GM19023 (cell line): ENCODE results near the gene CERS6.

Source experiments
- ATAC-seq: cut with Tn5 transposase; IDR thresholded peaks from one replicate; pipeline ENCODE4 v1.9.1; 2021; ENCODE audit warnings: mild to moderate bottlenecking, moderate library complexity; ENCODE audit not compliant: unreplicated experiment

CERS6 gene

DNA sequence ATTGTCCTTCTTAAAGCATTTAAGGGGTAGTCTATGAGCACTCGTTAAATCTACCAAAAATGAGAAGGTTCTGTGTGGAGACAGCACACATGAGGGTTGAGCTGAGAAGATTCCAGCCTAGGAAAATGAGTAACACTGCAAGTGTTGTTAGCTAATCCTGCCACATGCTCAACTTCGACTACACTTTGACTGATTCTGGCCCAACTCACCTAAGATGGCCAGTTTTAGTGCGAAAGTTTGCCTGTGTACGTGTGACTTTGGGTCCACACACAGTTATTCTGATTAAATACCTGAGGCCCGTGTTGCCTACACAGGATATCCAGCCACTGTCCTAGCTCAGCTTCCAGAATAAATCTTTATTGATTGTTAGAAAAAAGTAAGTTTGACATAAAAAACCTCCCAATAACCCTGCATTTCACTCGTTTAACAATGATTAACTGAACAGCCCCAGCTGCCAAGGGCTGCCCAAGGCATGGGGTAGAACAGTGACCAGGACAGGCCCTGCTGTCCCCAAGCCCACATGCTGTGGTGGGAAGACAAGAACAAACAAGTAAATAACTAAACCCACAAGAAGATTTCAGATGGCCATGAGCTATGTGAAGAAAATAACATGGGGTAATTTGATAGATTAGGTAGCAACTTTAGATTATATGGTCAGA is 14.7 kb upstream of the CERS6 start:
- no peak for ATAC-seq

DNA sequence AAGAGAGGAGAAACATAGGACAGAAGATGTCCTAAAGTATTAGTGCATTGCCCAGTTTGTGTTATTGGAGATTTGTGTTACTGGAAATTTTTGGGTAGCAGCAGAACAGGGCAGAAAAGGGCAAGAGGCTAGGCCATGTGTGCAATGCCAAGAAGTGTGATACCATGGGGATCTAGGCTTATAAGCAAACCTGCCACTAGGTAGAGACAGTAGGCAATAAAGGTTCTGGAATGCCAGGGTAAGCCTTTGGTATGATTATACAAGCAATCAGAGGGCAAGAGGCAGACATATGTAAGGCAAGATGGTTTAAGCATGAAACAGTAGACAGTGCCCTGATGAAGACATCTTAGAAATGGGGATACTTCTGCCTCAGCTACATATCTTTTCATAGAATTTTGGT is 12.3 kb upstream of the CERS6 start:
- no peak for ATAC-seq

DNA sequence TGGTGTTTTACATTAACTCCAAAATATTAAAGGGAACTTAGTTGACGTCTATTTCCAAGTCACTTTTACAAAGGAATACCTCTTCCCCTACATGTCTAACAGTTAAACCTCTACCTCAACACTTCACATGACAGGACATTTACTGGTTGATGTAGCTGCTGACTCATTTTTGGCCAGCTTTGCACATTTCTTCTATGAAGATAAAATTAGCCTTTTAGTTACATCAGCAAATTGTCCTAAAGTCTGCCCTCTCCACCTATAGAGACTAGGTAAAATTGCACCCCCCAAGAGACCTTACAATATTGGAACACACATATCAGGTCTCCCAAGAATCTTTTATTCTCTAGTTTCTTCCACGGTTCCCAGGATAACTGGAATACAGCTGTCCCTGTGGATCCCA is 10.1 kb upstream of the CERS6 start:
- ATAC-seq = no peak

DNA sequence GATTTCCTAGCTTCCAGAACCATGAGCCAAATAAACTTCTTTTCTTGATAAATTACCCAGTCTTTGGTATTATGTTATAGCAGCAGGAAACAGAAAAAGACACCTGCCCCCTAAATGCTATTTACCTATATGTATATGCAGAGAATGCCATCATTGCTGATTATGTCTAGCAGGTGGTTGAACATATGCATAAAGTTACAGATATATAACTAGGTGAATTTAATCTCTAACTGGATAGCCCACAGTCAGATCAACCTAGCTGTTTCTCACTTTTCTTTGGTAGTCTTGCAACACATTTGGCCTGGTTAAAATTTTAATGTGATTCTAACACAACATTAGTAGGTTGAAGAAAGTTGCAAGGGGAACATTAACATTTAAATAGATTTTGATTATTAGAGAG is 7.1 kb upstream of the CERS6 start:
- no peak for ATAC-seq

DNA sequence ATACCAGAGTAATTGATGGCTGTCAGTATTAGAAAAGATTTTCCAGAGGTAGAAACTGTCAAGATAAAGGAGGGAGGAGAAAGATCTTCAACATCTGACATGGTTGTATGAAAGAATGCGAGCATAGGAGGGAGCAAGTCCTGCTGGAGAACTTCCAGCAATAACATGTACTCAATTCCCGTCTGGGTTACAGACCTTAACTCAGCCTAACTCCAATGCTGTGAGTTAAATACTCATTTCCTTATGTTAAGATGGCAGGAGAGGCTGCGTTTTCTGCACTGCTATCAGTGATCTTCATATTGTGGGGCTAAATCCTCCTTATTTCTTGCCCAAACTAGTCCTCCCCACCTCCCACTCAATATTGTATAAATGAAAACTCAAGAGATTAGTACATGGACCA is 6.7 kb upstream of the CERS6 start:
- no peak for ATAC-seq

DNA sequence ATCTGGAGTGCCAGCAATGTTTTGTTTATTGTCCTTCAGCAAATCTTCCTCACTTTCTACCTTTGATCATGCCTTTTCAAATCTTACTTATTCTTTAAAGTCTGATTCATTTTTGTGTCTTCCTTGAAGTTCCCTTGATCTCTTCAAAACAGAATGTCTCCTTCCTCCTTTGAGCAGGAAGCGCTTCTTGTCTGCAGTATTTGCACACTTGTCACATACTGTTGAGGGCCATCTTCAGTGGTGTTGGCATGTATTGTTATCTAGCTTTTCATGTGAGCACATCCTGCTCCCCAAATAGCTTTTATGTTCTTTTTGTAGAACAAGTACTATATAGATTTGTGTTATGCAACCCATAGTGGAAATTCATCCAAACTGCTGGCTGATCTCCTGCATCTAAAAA is 5.9 kb upstream of the CERS6 start:
- no peak for ATAC-seq

DNA sequence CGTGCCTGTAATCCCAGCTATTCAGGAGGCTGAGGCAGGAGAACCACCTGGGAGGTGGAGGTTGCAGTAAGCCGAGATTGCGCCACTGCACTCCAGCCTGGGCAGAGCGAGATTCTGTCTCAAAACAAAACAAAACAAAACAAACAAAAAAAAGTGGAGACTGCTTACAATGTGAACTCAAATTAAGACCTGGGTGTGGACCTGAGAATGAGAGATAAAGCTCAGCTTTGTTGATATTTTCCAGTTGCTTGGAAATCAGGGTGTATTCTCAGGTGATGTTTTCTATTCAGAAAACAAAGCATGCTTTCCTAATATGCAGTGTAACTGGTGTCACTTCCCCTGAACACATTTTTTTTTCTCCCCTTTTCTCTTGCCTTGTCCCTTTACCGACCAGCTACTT is 5.3 kb upstream of the CERS6 start:
- ATAC-seq = no peak

DNA sequence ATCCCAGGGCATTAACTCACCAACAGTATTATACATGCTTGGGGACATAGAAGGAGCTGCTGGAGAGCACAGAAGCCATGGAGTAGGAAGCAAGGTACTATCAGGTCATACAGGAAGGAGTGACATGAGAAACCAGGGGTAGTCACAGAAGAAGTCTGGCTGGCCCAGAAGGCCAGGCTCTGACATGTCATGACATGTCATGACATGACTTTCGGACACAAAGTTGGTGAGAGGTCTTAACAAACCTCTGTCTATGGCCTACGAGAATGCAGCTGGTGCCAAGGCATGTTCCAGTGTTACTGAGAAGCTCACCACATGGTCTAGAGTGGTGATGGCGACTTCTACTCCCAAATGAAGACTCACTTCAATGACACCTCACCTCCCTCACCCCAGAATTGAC is 3.3 kb upstream of the CERS6 start:
- no peak for ATAC-seq

DNA sequence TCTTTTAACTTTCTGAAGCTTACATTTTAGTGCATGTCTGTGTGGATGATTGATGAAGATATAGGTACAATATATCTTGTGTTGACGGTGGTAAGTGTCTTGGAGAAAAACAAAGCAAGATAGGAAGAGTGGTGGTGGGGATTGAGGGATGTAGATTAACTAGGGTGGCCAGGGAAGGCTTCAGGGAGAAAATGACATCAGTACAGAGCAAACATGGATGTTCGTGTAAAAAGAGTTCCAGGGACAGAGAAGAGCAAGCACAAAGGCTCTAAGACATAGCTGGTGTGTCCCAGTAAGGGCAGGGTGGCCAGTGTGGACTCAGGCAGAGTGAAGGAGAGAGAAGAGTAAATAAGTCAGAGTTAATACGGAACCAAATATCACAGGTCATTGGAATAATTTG is 2.7 kb upstream of the CERS6 start:
- no peak for ATAC-seq

DNA sequence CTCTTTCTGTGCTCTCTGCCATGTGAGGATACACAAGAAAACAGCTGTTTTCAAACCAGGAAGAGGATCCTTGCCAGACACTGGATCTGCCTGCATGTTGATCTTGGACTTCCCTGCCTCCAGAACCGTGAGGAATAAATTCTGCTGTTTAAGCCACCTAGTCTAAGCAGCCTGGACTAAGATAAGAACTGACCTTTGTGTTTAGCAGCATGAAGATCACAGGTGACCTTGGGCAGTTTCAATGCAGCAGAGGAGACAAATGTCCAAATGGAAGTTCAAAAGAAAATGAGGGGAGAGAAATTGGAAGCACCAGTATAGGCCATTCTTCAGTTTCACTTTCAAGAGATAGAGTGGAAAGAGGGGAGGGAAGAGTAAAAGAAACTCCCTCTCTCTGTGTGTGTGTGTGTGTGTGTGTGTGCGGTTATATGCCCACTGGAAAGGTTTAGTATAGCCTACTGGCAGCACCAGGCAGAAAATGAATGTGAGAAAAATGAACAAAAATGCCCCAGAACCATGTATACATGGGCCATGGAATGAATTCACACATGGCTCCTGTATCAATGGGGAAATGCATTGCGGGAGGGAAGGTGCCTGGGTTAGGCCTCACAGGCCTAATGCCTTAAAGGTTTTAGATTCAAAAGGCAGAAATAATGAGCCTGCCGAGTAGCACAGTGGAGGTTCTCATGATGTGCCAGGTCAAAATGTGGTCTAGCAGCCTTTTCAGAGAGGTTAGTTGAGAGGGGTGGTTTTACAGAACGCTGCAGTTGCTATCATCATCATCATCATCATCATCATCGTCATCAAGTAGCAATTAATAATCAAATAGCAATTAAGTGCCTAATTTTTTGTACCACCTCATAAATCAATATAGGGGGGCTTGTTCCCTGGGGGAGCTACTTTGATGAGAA is 1.1 kb upstream of the CERS6 start:
- no peak for ATAC-seq

DNA sequence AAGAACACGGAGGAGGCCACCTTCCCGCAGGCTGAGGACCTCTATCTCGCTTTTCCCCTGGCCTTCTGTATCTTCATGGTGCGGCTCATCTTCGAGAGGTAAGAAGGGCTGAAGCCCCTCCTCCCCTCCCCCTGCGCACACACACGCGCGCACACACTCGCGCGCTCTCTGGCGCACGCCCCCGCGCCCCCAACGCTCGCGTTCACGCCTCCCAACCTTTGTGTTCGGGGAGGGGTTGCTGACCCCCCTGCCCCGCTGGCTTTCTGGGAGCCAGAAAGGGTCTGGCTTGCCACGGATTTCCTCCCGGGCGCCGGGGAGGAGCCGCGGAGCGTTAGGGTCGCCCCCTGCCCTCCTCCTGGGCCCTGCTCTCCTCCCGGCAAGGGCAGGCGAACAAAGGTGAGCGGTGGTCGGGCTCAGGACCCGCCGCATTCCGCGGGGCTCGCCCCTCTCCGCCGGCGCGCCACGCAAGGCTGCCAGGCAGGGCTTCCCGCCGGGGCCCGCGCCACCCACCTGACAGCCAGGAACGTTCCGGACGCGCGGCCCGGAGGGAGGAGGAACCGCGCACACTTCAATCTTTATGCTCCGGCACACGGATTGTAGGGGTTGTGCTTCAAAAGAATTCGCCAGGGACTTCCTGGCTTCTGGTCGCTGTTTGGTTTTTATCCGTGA is 583 bp downstream of the CERS6 start:
- peak; percentile 39 for ATAC-seq

DNA sequence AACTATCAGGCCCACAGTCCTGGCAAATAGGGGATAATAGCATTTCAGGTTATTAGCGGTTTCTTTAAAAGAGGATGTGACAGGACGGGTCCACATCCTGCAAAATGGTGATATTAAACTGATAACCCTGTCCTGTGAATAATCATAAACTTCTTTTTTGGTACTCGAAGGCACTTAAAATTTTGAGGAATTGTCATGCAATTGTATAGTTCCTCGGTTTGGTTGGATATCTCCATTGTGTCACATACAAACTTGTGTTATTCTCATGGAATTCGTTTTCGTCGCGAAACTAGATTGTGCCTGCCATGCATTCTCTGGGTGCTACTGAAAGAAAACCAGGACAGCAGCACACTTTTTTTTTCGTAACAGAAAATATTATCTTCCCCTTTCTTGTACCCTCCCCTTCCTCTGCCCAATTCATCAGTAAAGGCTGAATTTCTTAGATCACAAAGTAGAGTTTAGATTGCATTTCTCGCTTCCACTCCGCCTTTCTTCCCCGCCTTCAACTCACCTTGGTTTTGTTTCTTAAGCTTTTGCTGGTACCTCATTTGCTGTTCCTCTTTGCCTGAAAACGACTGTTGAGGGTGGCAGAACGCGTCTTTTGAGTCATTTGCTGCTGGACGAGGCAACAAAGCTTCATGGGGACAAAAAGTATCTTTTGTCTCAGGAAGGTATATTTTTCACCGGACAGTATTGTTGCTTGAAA is 1.3 kb downstream of the CERS6 start:
- no peak for ATAC-seq

DNA sequence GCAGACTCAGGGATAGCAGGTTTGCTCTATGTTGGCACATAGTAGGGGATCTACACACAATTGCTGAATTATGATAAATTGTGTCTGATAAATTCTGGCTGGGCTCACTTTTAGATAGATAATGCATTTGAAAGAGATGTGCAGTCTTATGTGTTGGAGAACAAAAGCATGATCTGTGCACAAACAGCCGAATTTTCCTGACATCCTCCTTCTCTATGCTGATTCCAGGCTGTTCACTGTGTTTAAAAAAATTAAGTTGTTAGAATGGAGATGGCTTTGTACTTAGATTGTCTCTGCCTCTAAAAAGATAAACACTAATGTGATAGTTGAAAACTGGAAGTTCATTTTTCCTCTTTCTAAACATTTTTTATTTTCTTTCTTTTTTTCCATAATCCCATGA is 2.1 kb downstream of the CERS6 start:
- ATAC-seq = no peak

DNA sequence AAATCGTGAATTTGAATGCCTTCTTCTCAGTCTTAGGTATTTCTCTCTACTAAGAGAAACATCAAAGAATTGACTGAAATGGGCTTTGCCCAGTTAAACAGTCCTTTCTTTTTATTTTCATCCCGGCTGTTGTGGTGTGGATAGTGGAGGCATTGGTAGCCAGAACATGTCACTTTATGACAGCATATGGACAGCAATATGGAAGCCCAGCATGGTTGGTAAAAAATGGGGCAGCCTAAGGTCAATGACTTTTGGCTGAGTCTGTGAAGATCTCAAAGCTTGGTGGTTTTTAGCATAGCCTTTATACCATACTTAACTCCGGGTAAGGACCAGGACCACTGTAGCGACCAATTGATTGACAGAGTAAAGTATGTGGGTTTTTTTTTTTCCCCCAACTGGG is 3.2 kb downstream of the CERS6 start:
- no peak for ATAC-seq

DNA sequence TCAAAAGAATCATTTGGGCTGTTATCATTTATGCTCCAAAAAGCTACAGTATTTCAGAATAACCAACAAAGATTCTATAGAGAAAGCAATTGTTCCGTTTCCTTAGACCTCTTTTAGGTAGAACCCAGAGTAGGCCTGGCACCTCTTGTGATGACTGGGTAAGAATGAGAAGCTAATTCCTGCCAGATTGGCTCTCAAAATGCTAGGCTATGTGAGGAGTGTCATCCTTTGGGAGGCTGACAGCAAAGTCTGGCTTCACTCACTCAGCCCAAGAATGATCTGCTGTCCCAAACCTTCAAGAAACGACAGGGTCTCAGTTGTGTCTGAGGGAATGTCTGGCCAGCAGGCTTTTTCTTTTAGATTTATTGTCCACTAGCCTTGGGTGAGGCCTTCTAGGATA is 4.5 kb downstream of the CERS6 start:
- ATAC-seq = no peak

DNA sequence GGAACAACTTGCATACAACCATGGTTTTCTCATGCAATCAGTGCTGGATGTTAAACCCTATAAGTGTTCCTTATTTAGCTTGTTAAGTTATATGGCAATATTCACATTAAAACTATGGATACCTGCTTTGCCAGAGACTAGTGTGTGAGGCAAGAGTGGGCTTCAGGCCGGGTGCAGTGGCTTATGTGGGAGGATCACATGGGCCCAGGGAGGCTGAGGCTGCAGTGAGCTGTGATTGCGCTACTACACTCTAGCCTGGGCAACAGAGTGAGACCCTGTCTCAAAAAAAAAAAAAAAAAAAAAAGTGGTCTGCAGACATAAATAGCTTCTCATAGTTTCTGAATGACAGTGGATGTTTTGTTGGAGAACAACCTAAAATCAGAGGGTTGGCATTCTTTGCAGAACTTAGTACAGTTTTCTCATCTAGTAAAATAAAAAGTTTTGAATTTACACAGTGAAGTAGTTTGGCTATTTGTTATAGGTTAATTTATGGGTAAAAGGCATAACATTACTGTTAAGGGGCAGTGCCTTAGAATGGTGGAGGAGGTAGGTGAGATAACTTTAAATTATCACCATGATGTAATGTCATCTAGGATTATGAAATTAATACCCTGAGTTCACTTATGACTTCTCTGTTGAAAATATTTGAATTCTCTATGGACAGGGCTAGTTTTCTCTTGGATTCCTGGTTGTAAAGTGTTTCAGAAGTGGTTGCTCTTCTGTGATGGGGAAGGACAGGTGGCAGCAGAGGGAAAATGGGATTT is 5.3 kb downstream of the CERS6 start:
- no peak for ATAC-seq

DNA sequence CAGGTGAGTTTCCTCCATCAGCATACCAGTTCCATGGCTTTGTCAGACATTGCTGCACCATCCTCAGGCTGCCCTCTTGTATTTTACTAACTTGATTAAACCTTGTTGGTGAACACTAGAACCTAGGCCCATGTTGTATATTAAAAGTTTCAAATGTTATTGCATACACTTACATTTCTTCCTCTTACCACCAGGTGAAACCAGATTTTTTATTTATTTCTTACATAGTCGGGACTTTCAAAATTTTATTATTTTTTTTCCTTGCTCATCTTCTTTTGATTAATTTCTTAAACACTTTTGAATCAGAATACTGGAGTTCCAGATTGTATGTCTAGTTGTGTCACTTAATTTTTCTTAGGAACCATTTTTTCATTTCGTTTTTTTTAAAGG is 5.9 kb downstream of the CERS6 start:
- no peak for ATAC-seq

DNA sequence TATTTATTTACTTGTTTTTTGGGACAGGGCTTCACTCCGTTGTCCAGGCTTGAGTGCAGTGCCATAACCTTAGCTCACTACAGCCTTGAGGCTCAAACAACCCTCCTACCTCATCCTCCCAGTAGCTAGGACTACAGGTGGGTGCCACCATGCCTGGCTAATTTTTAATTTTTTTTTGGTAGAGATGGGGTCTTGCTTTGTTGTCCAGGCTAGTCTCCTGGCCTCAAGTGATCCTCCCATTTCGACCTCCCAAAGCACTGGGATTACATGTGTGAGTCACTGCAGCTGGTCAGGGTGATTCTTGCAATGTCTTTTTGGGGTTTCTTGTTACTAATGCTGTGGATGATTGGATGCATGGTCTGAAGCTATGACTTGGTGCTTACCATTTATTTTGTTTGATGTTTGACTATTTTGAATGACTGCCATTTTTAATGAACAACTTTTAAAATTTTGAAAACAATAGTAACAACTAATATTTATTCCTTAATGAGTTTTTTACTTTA is 6.5 kb downstream of the CERS6 start:
- ATAC-seq = no peak

DNA sequence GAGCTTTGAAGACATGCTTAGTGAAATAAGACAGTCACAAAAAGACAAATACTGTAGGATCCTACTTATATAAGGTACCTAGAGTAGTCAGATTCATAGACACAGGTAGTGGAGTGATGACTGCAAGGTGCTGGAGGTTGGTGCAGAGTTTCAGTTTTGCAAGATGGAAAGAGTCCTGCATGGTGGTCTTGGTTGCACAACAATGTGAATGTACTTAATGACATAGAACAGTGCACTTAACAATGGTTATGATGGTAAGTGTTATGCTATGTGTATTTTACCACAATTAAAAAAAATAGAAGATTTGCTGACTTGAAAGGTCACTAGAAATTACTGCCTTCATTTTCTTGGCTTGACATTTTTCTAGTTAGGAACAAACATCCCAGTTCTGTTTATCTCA is 9.5 kb downstream of the CERS6 start:
- no peak for ATAC-seq

DNA sequence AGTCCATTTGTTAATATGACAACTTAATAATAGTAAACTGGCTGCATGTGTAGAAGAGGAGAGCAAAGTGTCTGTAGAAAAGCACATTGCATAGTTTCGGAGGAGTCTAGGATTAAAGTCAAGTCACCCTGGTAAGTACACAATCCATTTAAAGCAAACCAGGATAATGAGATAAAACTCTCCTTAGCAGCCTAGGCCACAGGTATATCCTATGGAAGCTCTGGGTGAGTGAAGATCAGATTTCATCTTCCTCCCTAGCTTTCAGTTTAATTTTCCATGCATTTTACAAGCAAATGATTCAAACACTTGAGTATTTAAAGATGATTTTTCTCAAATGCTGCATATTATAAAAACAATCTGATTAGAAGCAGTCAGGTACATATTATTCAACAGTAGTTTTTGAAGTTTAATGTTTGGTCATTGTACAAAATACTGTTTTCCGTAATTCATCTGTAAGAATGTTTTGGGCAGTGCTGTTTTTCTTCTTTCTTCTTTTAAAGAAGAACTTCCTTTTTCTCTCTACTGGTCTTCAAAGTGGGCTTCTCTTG is 10.2 kb downstream of the CERS6 start:
- ATAC-seq = no peak
